RWPE2 (cell line): ENCODE data around the gene TPRA1.

Source experiments
- ATAC-seq: fragments of 200-7000 bp; cut with Tn5 transposase; 3 replicates; pipeline ENCODE4 v1.9.1; 2021; ENCODE audit warnings: low read depth
- DNase-seq: peaks from one replicate; pipeline ENCODE4 v3.0.0-alpha.2; 2020; ENCODE audit warnings: low spot score
- H3K27ac ChIP-seq: fragments of 450-650 bp; 2 replicates; pipeline ENCODE4 v1.5.1; 2017; ENCODE audit warnings: mild to moderate bottlenecking; ENCODE audit not compliant: poor library complexity, severe bottlenecking
- H3K27me3 ChIP-seq: fragments of 250-450 bp; sonication (Bioruptor Pico); 2 replicates; pipeline ENCODE4 v1.5.1; 2021; ENCODE audit warnings: mild to moderate bottlenecking, moderate library complexity; ENCODE audit not compliant: insufficient read depth, poor library complexity, severe bottlenecking
- H3K36me3 ChIP-seq: fragments of 250-450 bp; sonication (Bioruptor Pico); 2 replicates; pipeline ENCODE4 v1.5.1; 2020; ENCODE audit warnings: low read depth, mild to moderate bottlenecking, moderate library complexity
- H3K4me1 ChIP-seq: fragments of 250-450 bp; sonication (Bioruptor Pico); 2 replicates; pipeline ENCODE4 v1.5.1; 2021; ENCODE audit warnings: mild to moderate bottlenecking, moderate library complexity; ENCODE audit not compliant: insufficient read depth, poor library complexity, severe bottlenecking
- H3K4me3 ChIP-seq: fragments of 250-450 bp; sonication (Bioruptor Pico); 2 replicates; pipeline ENCODE4 v1.5.1; 2021; ENCODE audit warnings: mild to moderate bottlenecking, moderate library complexity; ENCODE audit not compliant: severe bottlenecking
- H3K9me3 ChIP-seq: fragments of 250-450 bp; sonication (Bioruptor Pico); 2 replicates; pipeline ENCODE4 v1.5.1; 2021; ENCODE audit warnings: mild to moderate bottlenecking, moderate library complexity; ENCODE audit not compliant: severe bottlenecking
- TF ChIP-seq, protein P1 (sequence below): fragments of 450-650 bp; IDR thresholded peaks from one replicate; pipeline ENCODE4 v1.5.1; 2017; ENCODE audit warnings: mild to moderate bottlenecking, moderate library complexity; ENCODE audit not compliant: poor library complexity, severe bottlenecking

TPRA1 gene

DNA sequence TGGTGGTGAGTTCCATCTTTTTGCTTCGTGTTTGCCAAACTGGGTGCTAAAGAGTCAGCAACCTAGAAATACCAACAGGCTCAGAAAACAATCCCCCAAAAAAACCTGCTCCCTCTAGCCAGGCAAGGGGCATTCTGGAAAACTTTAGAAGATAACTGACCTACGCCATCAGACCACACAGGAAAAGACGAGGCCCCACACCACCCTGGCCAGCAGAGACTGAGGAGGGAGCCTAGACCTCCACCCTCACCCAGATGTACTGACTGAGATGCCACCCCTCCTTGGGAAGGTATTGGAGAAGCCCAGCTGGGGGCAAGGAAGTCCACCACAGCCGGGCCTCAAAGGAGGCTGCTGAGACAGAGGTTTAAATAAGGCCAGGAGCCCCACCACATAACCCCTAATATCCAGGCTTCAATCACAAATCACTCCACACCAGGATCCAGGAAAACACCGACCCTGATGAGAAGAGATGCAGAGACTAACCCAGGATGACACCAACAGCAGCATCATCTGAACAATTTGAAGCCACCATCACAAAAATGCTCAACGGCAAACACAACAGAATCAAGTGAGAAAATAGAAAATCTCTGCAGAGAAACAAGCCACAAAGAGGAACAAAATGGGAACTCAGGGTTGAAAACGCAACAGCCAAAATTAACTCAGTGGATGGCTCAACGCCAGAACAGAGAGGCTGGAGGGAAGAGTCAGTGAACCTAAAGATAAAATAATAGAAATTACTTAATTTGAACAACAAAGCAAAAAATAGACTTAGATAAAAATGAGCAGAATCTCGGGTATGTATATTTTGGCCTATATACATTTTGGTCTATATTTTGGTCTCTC is 61.0 kb downstream of the TPRA1 start:
- Histone ChIP-seq H3K27me3 (no peaks in the 10 kb centered on the region), H3K4me1 (peaks cover 5% of the 10 kb centered on the region), H3K9me3 (no peaks in the 10 kb centered on the region), H3K27ac (no peak overlapping the region), H3K36me3 (no peaks in the 10 kb centered on the region), H3K4me3 (no peak overlapping the region)
- no peak for DNase-seq
- TF ChIP-seq, protein P1, sequence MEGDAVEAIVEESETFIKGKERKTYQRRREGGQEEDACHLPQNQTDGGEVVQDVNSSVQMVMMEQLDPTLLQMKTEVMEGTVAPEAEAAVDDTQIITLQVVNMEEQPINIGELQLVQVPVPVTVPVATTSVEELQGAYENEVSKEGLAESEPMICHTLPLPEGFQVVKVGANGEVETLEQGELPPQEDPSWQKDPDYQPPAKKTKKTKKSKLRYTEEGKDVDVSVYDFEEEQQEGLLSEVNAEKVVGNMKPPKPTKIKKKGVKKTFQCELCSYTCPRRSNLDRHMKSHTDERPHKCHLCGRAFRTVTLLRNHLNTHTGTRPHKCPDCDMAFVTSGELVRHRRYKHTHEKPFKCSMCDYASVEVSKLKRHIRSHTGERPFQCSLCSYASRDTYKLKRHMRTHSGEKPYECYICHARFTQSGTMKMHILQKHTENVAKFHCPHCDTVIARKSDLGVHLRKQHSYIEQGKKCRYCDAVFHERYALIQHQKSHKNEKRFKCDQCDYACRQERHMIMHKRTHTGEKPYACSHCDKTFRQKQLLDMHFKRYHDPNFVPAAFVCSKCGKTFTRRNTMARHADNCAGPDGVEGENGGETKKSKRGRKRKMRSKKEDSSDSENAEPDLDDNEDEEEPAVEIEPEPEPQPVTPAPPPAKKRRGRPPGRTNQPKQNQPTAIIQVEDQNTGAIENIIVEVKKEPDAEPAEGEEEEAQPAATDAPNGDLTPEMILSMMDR: no peak
- no peak for ATAC-seq

DNA sequence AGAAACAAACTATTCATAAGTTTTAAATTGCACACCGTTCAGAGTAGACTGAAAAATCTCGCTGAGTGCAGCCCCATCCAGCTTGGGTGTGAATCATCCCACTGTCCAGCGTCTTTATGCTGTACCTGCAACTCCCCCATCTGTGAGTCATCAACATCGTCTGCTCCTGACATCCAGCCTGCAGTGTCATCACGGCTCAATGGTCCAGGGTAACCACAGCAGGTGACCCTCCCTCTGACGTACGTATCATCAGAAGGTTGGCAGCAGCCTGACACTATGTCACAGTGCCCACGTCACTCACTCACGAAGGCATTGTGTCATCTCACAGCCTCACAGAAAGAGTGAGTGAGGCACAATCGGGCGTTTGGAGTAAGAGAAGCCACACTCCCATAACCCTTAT is 65.2 kb downstream of the TPRA1 start:
- no peak overlapping the region for H3K27ac ChIP-seq
- peaks cover 5% of the 10 kb centered on the region for H3K4me1 ChIP-seq
- ATAC-seq: peak; percentile 100
- H3K27me3 ChIP-seq: no peaks in the 10 kb centered on the region
- no peak overlapping the region for H3K4me3 ChIP-seq
- H3K9me3 ChIP-seq: no peaks in the 10 kb centered on the region
- DNase-seq: peak; percentile 87
- TF ChIP-seq, protein P1: no peak
- H3K36me3 ChIP-seq: no peaks in the 10 kb centered on the region

DNA sequence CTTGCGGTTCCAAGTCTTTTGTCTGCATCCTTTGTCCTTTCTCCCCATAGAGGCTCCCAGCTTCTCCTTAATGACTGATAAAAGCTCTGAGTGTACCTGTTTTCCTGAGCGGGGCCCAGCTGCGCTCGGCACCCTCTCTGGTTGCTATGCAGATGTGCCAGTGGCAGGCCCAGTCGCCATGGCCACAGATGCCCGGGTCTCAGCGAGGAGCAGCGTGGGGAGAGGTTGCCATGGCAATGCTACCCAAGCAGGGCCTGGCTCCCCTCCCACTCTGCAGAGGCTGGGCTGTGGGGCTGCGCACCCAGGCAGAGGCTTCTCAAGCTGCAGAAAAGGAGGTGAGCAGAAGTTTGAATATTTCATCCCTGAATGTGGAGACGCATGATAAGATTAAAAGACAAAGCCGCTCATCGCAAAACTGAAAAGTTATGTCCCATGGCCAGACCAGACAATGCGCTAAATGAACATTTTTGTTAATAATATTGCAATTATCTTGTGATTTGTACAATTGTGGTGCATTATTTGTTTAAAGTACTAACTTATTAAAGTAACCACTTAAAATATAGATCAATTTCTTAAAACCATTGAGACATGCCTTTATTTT is 66.1 kb downstream of the TPRA1 start:
- TF ChIP-seq, protein P1: no peak
- peaks cover 5% of the 10 kb centered on the region for H3K4me1 ChIP-seq
- no peak for ATAC-seq
- no peak for DNase-seq
- no peaks in the 10 kb centered on the region for H3K9me3 ChIP-seq
- no peak overlapping the region for H3K27ac ChIP-seq
- no peak overlapping the region for H3K4me3 ChIP-seq
- H3K36me3 ChIP-seq: no peaks in the 10 kb centered on the region
- no peaks in the 10 kb centered on the region for H3K27me3 ChIP-seq
